Measurements from ENCODE around the gene SUPT4H1.

- TF ChIP-seq CTCF (IDR thresholded peaks at IDR 0.05) = no peak
- TF ChIP-seq POLR2AphosphoS5 (IDR thresholded peaks at IDR 0.05) = no peak
- TF ChIP-seq POLR2A (IDR thresholded peaks at IDR 0.05) = no peak
- no peak for TF ChIP-seq EP300 (IDR thresholded peaks at IDR 0.05)
Observed at GRCh38 chr17:58381124-58382035, 29.4 kb upstream of the SUPT4H1 start.

Data from sigmoid colon (tissue), 4 donors.